AG09309 (cell line): ENCODE results near the gene WDR74.

Experiments used
- DNase-seq: peaks from one replicate; pipeline ENCODE4 v3.0.0-alpha.2; 2010; ENCODE audit warnings: low read depth
- H3K4me3 ChIP-seq: 2 replicates; pipeline ENCODE4 v1.5.1; 2011; ENCODE audit warnings: mild to moderate bottlenecking, low read depth, low read length, moderate library complexity; ENCODE audit not compliant: control insufficient read depth
- TF ChIP-seq, protein P1 (sequence below): IDR thresholded peaks from 2 replicates; pipeline ENCODE4 v1.5.1; 2011; ENCODE audit warnings: mild to moderate bottlenecking, low read depth, low read length, inconsistent platforms; ENCODE audit not compliant: insufficient read depth, control insufficient read depth; ENCODE audit errors: missing control alignments

Gene WDR74

GRCh38 chr11:62791501-62792201 lies 47.7 kb downstream of the WDR74 start, which contains the start of gene TMEM223:
Gene TMEM223, minus strand, starts transcription at chr11:62792006. Its CDS starts 12 bp downstream, at chr11:62791994.
- TF ChIP-seq, protein P1, sequence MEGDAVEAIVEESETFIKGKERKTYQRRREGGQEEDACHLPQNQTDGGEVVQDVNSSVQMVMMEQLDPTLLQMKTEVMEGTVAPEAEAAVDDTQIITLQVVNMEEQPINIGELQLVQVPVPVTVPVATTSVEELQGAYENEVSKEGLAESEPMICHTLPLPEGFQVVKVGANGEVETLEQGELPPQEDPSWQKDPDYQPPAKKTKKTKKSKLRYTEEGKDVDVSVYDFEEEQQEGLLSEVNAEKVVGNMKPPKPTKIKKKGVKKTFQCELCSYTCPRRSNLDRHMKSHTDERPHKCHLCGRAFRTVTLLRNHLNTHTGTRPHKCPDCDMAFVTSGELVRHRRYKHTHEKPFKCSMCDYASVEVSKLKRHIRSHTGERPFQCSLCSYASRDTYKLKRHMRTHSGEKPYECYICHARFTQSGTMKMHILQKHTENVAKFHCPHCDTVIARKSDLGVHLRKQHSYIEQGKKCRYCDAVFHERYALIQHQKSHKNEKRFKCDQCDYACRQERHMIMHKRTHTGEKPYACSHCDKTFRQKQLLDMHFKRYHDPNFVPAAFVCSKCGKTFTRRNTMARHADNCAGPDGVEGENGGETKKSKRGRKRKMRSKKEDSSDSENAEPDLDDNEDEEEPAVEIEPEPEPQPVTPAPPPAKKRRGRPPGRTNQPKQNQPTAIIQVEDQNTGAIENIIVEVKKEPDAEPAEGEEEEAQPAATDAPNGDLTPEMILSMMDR = no peak
- DNase-seq = no peak
- H3K4me3 ChIP-seq = peak within 1 kb of the TSS; percentile 85

GRCh38 chr11:62789576-62789975 lies 49.8 kb downstream of the WDR74 start:
- no peak overlapping the region for H3K4me3 ChIP-seq
- TF ChIP-seq, protein P1 = no peak
- no peak for DNase-seq

DNA sequence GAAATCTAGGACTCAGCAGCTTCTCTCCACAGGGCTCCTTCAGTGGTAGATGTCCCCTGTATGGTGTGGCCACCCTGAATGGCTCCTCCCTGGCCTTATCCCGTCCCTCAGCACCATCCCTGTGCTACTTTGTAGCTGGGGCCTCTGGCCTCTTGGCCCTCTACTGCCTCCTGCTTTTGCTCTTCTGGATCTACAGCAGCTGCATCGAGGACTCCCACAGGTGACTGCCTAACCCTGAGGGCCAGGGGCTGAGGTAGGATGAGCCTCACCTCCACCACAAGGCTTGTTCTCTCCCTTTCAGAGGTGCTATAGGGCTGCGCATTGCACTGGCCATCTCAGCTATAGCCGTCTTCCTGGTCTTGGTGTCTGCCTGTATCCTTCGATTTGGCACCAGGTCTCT lies 50.4 kb downstream of the WDR74 start:
- DNase-seq = no peak
- H3K4me3 ChIP-seq = no peak overlapping the region

DNA sequence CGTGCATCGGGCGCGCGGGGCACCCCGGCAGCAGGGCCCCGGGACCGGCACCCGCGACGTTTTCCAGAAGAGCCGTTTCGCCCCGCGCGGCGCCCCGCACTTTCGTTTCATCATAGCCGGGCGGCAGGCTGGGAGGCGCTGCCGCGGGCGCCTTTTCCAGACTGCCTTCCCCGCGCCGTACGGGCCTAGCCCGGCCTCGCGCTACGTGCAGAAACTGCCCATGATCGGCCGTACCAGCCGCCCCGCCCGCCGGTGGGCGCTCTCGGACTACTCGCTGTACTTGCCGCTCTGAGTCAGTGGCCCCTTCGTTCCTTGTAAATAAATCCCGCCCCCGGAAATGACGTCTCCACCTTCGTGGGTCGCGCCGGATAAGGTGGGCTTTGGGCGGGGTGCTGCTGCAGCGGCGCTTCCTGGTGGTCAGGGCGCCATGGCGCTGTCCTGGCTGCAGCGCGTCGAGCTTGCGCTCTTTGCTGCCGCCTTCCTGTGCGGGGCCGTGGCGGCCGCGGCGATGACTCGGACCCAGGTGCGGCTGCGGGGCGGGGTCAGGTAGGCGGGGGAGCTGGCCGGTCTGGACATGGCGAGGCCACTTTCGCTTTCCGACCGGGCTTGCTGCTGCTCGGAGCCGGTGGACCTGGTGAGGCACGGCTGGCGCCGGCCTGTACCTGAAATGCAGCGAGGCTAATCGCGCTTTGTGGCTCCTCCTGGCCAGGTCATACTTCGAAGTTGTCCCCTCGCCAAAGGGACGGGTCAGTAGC lies 52.2 kb downstream of the WDR74 start, which contains the start of gene TMEM179B:
Gene TMEM179B (plus strand): TSS at position 398 of the 755 bp plus-strand sequence. CDS start 30 bp downstream, at position 428.
- peak within 1 kb of the TSS; percentile 80 for H3K4me3 ChIP-seq
- DNase-seq = peak; percentile 86
- TF ChIP-seq, protein P1 = peak; percentile 74

More for the DNA sequence above, 50.4 kb downstream of the WDR74 start:
- TF ChIP-seq, protein P1 = no peak

DNA sequence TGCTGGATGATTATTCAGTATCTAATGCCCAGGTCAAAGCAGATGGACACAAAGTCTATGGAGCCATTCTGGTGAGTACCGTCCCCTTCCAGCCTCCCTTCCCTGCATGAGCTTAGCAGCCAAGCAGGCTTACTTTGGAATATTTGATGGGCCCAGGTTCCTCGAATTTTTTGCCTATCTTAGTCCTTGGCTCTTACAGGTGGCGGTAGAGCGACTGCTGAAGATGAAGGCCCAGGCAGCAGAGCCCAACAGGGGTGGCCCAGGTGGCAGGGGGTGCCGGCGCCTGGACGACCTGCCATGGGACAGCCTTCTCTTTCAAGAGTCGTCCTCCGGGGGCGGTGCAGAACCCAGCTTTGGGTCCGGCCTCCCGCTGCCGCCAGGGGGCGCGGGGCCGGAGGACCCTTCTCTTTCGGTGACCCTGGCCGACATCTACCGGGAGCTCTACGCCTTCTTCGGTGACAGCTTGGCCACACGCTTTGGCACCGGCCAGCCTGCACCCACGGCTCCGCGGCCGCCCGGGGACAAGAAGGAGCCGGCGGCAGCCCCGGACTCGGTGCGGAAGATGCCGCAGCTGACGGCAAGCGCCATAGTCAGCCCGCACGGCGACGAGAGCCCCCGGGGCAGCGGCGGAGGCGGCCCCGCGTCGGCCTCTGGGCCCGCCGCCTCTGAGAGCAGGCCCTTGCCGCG lies 52.9 kb downstream of the WDR74 start:
- H3K4me3 ChIP-seq = peak overlapping the region; percentile 80
- TF ChIP-seq, protein P1 = peak; percentile 99
- no peak for DNase-seq
